B cell (primary cell): Measurements from ENCODE around the gene KAZN. TPM values are rescaled to one million over a fixed set of nuclear protein-coding genes. Genes with fewer than 3 reads are reported as not detected.

Source experiments
- ATAC-seq: fragments of 200-7000 bp; cut with Tn5 transposase; one replicate; pipeline ENCODE4 v1.10.0; 2021; ENCODE audit warnings: low read depth, mild to moderate bottlenecking, moderate number of reproducible peaks, moderate library complexity
- CTCF ChIA-PET: fragments of 350-600 bp; sonication (Branson Sonifier 250); formaldehyde crosslinking; loops from one replicate; lab custom pipeline; 2021; ENCODE audit warnings: antibody characterized with exemption, inconsistent platforms; lab: Charles Lee
- POLR2A ChIA-PET: fragments of 350-600 bp; sonication (Branson Sonifier 250); formaldehyde crosslinking; loops from one replicate; lab custom pipeline; 2021; ENCODE audit warnings: antibody characterized with exemption; lab: Charles Lee
- DNase-seq: peaks from one replicate; pipeline ENCODE4 v3.0.0; 2013
- H2AFZ ChIP-seq: 2 replicates; pipeline ENCODE4 v1.6.1; 2012; ENCODE audit warnings: mild to moderate bottlenecking, low read depth, low read length; ENCODE audit not compliant: insufficient read depth, poor library complexity, severe bottlenecking
- H3K27ac ChIP-seq, 2 donors: 1 replicate in 1 of 2; 2 replicates in 1 of 2; pipeline ENCODE4 v1.5.1; 2012 to 2013; ENCODE audit warnings: low read length in 2 of 2, mild to moderate bottlenecking in 2 of 2, moderate library complexity in 1 of 2
- H3K27me3 ChIP-seq, 4 experiments: fragments of 200-600 bp in 1 of 4; sonication (generic) in 1 of 4; replicated peaks in 1 of 4; 1 replicate in 2 of 4; 2 replicates in 2 of 4; pipeline versions ENCODE4 v1.6.1 to v1.7.0; 2013 to 2016; ENCODE audit warnings: low read length in 3 of 4, mild to moderate bottlenecking in 2 of 4, mixed read lengths in 1 of 4, moderate library complexity in 1 of 4; ENCODE audit not compliant: insufficient read depth in 4 of 4, control insufficient read depth in 3 of 4; ENCODE audit errors: control extremely low read depth in 1 of 4
- H3K36me3 ChIP-seq, 2 experiments: replicated peaks in 1 of 2; 1 replicate in 1 of 2; 2 replicates in 1 of 2; pipeline versions ENCODE4 v1.6.1 to v1.7.1; 2013; ENCODE audit warnings: low read length in 1 of 2; ENCODE audit not compliant: insufficient read depth in 2 of 2, control insufficient read depth in 1 of 2; ENCODE audit errors: control extremely low read depth in 1 of 2, extremely low read depth in 1 of 2
- H3K4me1 ChIP-seq, 2 donors: fragments of 200-600 bp in 1 of 2; sonication (generic) in 1 of 2; 1 replicate in 1 of 2; 2 replicates in 1 of 2; pipeline versions ENCODE4 v1.5.1 to v1.6.1; 2013 to 2017; ENCODE audit warnings: low read length in 2 of 2; ENCODE audit not compliant: control insufficient read depth in 2 of 2, insufficient read depth in 2 of 2
- H3K4me2 ChIP-seq: replicated peaks from 2 replicates; pipeline ENCODE3; 2012; ENCODE audit warnings: mild to moderate bottlenecking, low read depth, low read length; ENCODE audit not compliant: poor library complexity, severe bottlenecking
- H3K4me3 ChIP-seq, 5 experiments: fragments of 200-600 bp in 1 of 5; sonication (generic) in 1 of 5; 1 replicate in 3 of 5; 2 replicates in 2 of 5; pipeline versions ENCODE4 v1.5.1 to v1.7.0; 2011 to 2016; ENCODE audit warnings: low read length in 4 of 5, mild to moderate bottlenecking in 4 of 5, low read depth in 2 of 5, control low read depth in 1 of 5, moderate library complexity in 1 of 5; ENCODE audit not compliant: insufficient read depth in 1 of 5; ENCODE audit errors: control extremely low read depth in 1 of 5, extremely low read depth in 1 of 5
- H3K79me2 ChIP-seq: fragments of 200-600 bp; sonication (generic); one replicate; pipeline ENCODE4 v1.6.0; 2016; ENCODE audit warnings: low read length; ENCODE audit not compliant: control insufficient read depth, insufficient read depth
- H3K9ac ChIP-seq: fragments of 200-600 bp; sonication (generic); 2 replicates; pipeline ENCODE4 v1.6.1; 2017; ENCODE audit warnings: mild to moderate bottlenecking, low read length, moderate library complexity
- H3K9me3 ChIP-seq, 3 donors: one replicate each; pipeline versions ENCODE4 v1.6.1 to v1.7.1; 2013; ENCODE audit warnings: low read length in 2 of 3; ENCODE audit not compliant: control insufficient read depth in 2 of 3, insufficient read depth in 1 of 3; ENCODE audit errors: control extremely low read depth in 1 of 3
- H4K20me1 ChIP-seq: 2 replicates; pipeline ENCODE4 v1.6.0; 2012; ENCODE audit warnings: mild to moderate bottlenecking, low read length; ENCODE audit not compliant: insufficient read depth, control insufficient read depth, poor library complexity, severe bottlenecking
- H3K27ac Mint-ChIP-seq: one replicate; pipeline ENCODE4 v1.8.0; 2021; ENCODE audit warnings: mixed read lengths
- H3K27me3 Mint-ChIP-seq: one replicate; pipeline ENCODE4 v1.8.0; 2021; ENCODE audit warnings: mixed read lengths
- H3K4me1 Mint-ChIP-seq: one replicate; pipeline ENCODE4 v1.8.0; 2021; ENCODE audit warnings: mixed read lengths
- H3K4me3 Mint-ChIP-seq: one replicate; pipeline ENCODE4 v1.8.0; 2021; ENCODE audit warnings: mixed read lengths
- H3K9me3 Mint-ChIP-seq: one replicate; pipeline ENCODE4 v1.8.0; 2022; ENCODE audit warnings: mixed read lengths; ENCODE audit not compliant: insufficient read depth
- EZH2 ChIP-seq: IDR thresholded peaks from 2 replicates; pipeline ENCODE4 v1.6.1; 2012; ENCODE audit warnings: borderline replicate concordance, low read depth, mild to moderate bottlenecking, moderate library complexity, low read length; ENCODE audit not compliant: insufficient read depth, poor library complexity, severe bottlenecking
- WGBS: methylation state at CpG from one replicate; pipeline ENCODE4 v1.1.5; 2013; ENCODE audit warnings: missing lambda C conversion rate; ENCODE audit not compliant: insufficient coverage; 5-methylcytosine and 5-hydroxymethylcytosine counted together
- intact Hi-C: fragments of 100-400 bp; cut with micrococcal nuclease; formaldehyde crosslinking; loops from one replicate; pipeline ENCODE4 v1.10.0; 2022
- polyA plus RNA-seq: library from polyadenylated mRNA; depleted of rRNA; stranded (reverse); fragments of >200 nt; gene quantifications from 2 replicates; pipeline ENCODE4 v1.2.3, GENCODE V29; 2012
- total RNA-seq, 2 donors: library from RNA; stranded (reverse); fragments of 120-200 nt in 1 of 2; gene quantifications; 1 replicate in 1 of 2; 2 replicates in 1 of 2; pipeline versions ENCODE4 v1.2.3 to v1.2.4, GENCODE V29; 2013 to 2022
- TF ChIP-seq, protein P1 (sequence below): fragments of 200-600 bp; IDR thresholded peaks from one replicate; pipeline ENCODE4 v1.8.0; 2022; ENCODE audit warnings: antibody characterized with exemption, mild to moderate bottlenecking

KAZN gene
- total and polyA plus RNA-seq, 2 donors (not counting 1 experiment from before 2014, with no cell fraction given), result 0.13 to 0.39 TPM

DNA sequence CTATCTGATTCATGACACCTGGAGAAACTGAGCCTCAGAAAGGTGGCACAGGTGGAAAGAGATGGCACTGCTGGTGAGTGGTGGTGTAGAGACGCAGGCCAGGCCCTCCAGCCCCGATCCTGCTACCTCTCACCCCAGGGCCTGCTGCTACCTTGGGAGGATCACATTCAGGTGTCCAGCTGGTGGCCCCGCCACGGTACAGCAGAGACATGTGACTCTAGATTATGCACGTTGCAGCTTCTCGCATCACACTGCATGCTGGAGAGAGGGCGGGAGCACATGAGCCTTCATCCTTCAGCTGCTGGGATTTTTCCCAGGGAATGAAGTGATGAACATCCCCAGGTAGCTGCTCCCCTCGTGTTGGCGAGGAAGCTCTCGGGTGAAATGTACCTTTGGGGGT lies 32.9 kb downstream of the KAZN start:
- H3K9ac ChIP-seq, result no peak overlapping the region
- no peak overlapping the region for H3K4me3 Mint-ChIP-seq
- no peaks in the 10 kb centered on the region for H3K9me3 Mint-ChIP-seq
- H4K20me1 ChIP-seq, result no peaks in the 10 kb centered on the region
- CTCF ChIA-PET, result no interaction called here
- POLR2A ChIA-PET, result no interaction called here
- H3K27ac ChIP-seq, result no peak overlapping the region
- H3K9me3 ChIP-seq, result no peaks in the 10 kb centered on the region
- H3K4me2 ChIP-seq, result no peak overlapping the region
- no peaks in the 10 kb centered on the region for H3K4me1 ChIP-seq
- H3K79me2 ChIP-seq, result no peaks in the 10 kb centered on the region
- no peak overlapping the region for H3K4me3 ChIP-seq
- H3K36me3 ChIP-seq, result no peaks in the 10 kb centered on the region
- H3K4me1 Mint-ChIP-seq, result no peaks in the 10 kb centered on the region
- TF ChIP-seq, protein P1, sequence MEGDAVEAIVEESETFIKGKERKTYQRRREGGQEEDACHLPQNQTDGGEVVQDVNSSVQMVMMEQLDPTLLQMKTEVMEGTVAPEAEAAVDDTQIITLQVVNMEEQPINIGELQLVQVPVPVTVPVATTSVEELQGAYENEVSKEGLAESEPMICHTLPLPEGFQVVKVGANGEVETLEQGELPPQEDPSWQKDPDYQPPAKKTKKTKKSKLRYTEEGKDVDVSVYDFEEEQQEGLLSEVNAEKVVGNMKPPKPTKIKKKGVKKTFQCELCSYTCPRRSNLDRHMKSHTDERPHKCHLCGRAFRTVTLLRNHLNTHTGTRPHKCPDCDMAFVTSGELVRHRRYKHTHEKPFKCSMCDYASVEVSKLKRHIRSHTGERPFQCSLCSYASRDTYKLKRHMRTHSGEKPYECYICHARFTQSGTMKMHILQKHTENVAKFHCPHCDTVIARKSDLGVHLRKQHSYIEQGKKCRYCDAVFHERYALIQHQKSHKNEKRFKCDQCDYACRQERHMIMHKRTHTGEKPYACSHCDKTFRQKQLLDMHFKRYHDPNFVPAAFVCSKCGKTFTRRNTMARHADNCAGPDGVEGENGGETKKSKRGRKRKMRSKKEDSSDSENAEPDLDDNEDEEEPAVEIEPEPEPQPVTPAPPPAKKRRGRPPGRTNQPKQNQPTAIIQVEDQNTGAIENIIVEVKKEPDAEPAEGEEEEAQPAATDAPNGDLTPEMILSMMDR, result no peak
- no peak for TF ChIP-seq EZH2
- DNase-seq, result no peak
- intact Hi-C loops, result no loop called here
- no peak for ATAC-seq
- H3K27me3 ChIP-seq, result no peaks in the 10 kb centered on the region
- no peaks in the 10 kb centered on the region for H3K27me3 Mint-ChIP-seq
- H2AFZ ChIP-seq, result no peak overlapping the region
- no peak overlapping the region for H3K27ac Mint-ChIP-seq
- WGBS, result 87% methylated on average over 7 of the region's 10 CpGs

DNA sequence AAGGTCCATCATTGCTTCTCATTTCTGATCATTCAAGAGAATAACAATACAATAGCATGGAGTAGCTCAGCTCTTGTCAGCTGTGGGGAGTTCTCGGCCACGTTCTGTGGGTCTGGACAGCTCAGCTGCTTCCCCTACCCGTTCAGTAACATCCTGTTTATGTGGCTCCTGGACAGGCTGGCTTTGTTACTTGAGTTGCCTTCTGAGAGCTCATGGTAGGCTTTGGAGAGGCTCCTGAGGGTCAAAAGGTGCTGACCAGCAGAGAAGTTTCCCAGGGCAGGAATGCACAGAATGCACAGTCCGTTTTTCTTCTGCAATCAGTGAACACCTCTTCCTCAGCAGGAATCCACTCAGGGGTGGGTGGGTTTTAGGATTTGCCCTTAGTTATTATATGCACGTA lies 36.0 kb downstream of the KAZN start:
- 37% methylated on average over 3 of the region's 5 CpGs for WGBS
- CTCF ChIA-PET, result interaction anchor here (1.0 kb wide), 1 partner anchor 9 kb away, joined by 4 read pairs; no protein-coding TSS in a partner anchor
- Histone ChIP-seq H3K4me2 (no peak overlapping the region), H2AFZ (no peak overlapping the region), H3K79me2 (no peaks in the 10 kb centered on the region), H4K20me1 (no peaks in the 10 kb centered on the region), H3K4me3 (no peak overlapping the region), H3K27ac (no peak overlapping the region), H3K9me3 (no peaks in the 10 kb centered on the region), H3K27me3 (no peaks in the 10 kb centered on the region), H3K9ac (no peak overlapping the region), H3K4me1 (no peaks in the 10 kb centered on the region), H3K36me3 (no peaks in the 10 kb centered on the region)
- Mint-ChIP-seq H3K4me1 (no peaks in the 10 kb centered on the region), H3K27ac (no peak overlapping the region), H3K9me3 (no peaks in the 10 kb centered on the region), H3K4me3 (no peak overlapping the region), H3K27me3 (no peaks in the 10 kb centered on the region)
- intact Hi-C loops, result no loop called here
- DNase-seq (no peak), ATAC-seq (no peak)
- no peak for TF ChIP-seq EZH2
- TF ChIP-seq, protein P1, result no peak
- POLR2A ChIA-PET, result no interaction called here
